Progenitor cell of endocrine pancreas (in vitro differentiated cells): Measurements from ENCODE around the gene CAPZA1. TPM values are rescaled to one million over a fixed set of nuclear protein-coding genes. Genes with fewer than 3 reads are reported as not detected.

Experiments
- DNase-seq: peaks from one replicate; pipeline ENCODE4 v3.0.0; 2021; ENCODE audit warnings: low spot score; ENCODE audit not compliant: unreplicated experiment
- H3K27ac Mint-ChIP-seq: 2 replicates; pipeline ENCODE4 v1.8.0; 2021; ENCODE audit warnings: mild to moderate bottlenecking, moderate library complexity, mixed read lengths
- H3K27me3 Mint-ChIP-seq: 2 replicates; pipeline ENCODE4 v1.8.0; 2021; ENCODE audit warnings: mixed read lengths
- H3K36me3 Mint-ChIP-seq: 2 replicates; pipeline ENCODE4 v1.8.0; 2022; ENCODE audit warnings: mixed read lengths; ENCODE audit not compliant: insufficient read depth
- H3K4me1 Mint-ChIP-seq: 2 replicates; pipeline ENCODE4 v1.8.0; 2021; ENCODE audit warnings: low read depth, mixed read lengths
- H3K4me3 Mint-ChIP-seq: 2 replicates; pipeline ENCODE4 v1.8.0; 2021; ENCODE audit warnings: low read depth, mild to moderate bottlenecking, moderate library complexity, mixed read lengths
- H3K9me3 Mint-ChIP-seq: 2 replicates; pipeline ENCODE4 v1.8.0; 2021; ENCODE audit warnings: low read depth, mixed read lengths
- CTCF ChIP-seq: fragments of 200-600 bp; sonication (generic); IDR thresholded peaks from one replicate; pipeline ENCODE4 v1.5.0; 2021; ENCODE audit warnings: antibody characterized with exemption, mild to moderate bottlenecking; ENCODE audit not compliant: unreplicated experiment
- total RNA-seq: library from RNA; stranded (reverse); gene quantifications from 2 replicates; pipeline ENCODE4 v1.2.1, GENCODE V29; 2021

The CAPZA1 gene
- total RNA-seq, 1 donor from 2014 or later = 129 TPM

GRCh38 chr1:112686835-112687234, 67.2 kb downstream of the CAPZA1 start:
- no peak overlapping the region for H3K4me3 Mint-ChIP-seq
- H3K9me3 Mint-ChIP-seq = no peaks in the 10 kb centered on the region
- DNase-seq = no peak
- peaks cover 14% of the 10 kb centered on the region for H3K4me1 Mint-ChIP-seq
- no peak overlapping the region for H3K27ac Mint-ChIP-seq
- H3K36me3 Mint-ChIP-seq = peaks cover 14% of the 10 kb centered on the region
- TF ChIP-seq CTCF = no peak
- no peaks in the 10 kb centered on the region for H3K27me3 Mint-ChIP-seq

- no peak overlapping the region for H3K4me3 Mint-ChIP-seq
- H3K27me3 Mint-ChIP-seq = no peaks in the 10 kb centered on the region
- peaks cover 16% of the 10 kb centered on the region for H3K36me3 Mint-ChIP-seq
- TF ChIP-seq CTCF = no peak
- peaks cover 14% of the 10 kb centered on the region for H3K4me1 Mint-ChIP-seq
- H3K27ac Mint-ChIP-seq = no peak overlapping the region
- no peaks in the 10 kb centered on the region for H3K9me3 Mint-ChIP-seq
- DNase-seq = no peak
Measured at GRCh38 chr1:112687361-112687760, 67.7 kb downstream of the CAPZA1 start.

- peaks cover 19% of the 10 kb centered on the region for H3K36me3 Mint-ChIP-seq
- no peak overlapping the region for H3K27ac Mint-ChIP-seq
- no peaks in the 10 kb centered on the region for H3K9me3 Mint-ChIP-seq
- H3K27me3 Mint-ChIP-seq = no peaks in the 10 kb centered on the region
- peaks cover 14% of the 10 kb centered on the region for H3K4me1 Mint-ChIP-seq
- no peak for DNase-seq
- no peak for TF ChIP-seq CTCF
- H3K4me3 Mint-ChIP-seq = no peak overlapping the region
Measured at GRCh38 chr1:112687785-112688496, 68.3 kb downstream of the CAPZA1 start.

GRCh38 chr1:112688781-112689193, 69.2 kb downstream of the CAPZA1 start:
- no peak overlapping the region for H3K27ac Mint-ChIP-seq

GRCh38 chr1:112689196-112689841, 69.7 kb downstream of the CAPZA1 start:
- H3K4me3 Mint-ChIP-seq = no peak overlapping the region
- no peak for TF ChIP-seq CTCF
- no peak for DNase-seq
- H3K9me3 Mint-ChIP-seq = no peaks in the 10 kb centered on the region
- H3K27ac Mint-ChIP-seq = no peak overlapping the region
- H3K36me3 Mint-ChIP-seq = peaks cover 19% of the 10 kb centered on the region
- H3K27me3 Mint-ChIP-seq = no peaks in the 10 kb centered on the region
- H3K4me1 Mint-ChIP-seq = peaks cover 14% of the 10 kb centered on the region

More at GRCh38 chr1:112688781-112689193, 69.2 kb downstream of the CAPZA1 start:
- peaks cover 14% of the 10 kb centered on the region for H3K4me1 Mint-ChIP-seq
- no peaks in the 10 kb centered on the region for H3K9me3 Mint-ChIP-seq
- no peak for TF ChIP-seq CTCF
- H3K4me3 Mint-ChIP-seq = no peak overlapping the region
- no peak for DNase-seq
- H3K36me3 Mint-ChIP-seq = peaks cover 19% of the 10 kb centered on the region
- H3K27me3 Mint-ChIP-seq = no peaks in the 10 kb centered on the region
